Measurements from ENCODE around the gene TMED4. TPM values are rescaled to one million over a fixed set of nuclear protein-coding genes. Genes with fewer than 3 reads are reported as not detected.
A peak's percentile ranks its signal among the peaks of the same experiment; 100 is the strongest.

The TMED4 gene
- total RNA-seq (2021; fragmentation: NEBNext Ultra II Directional; extraction: Animal tissue kit (Norgen Biotek cat#: 25700)): 10 to 100 TPM; 73.7 to 89.7 (median 80.7) TPM
- long read RNA-seq, transcript TMED4-205 (4 exons, 1,755 nt): minor isoform, 27 of 188 reads
- long read RNA-seq, transcript TMED4-203 (5 exons, 2,322 nt): major isoform, 95 of 188 reads
- long read RNA-seq, partial matches to known transcripts: 4 of 188 reads
- long read RNA-seq, other reads (novel, unspliced or antisense): 61 of 188 reads

- Mint-ChIP-seq H3K4me1 (ENCODE audit: low read depth) (peaks cover 21% of the 10 kb centered on the region), H3K27ac (peak within 1 kb of the TSS; percentile 95), H3K4me3 (peak within 1 kb of the TSS; percentile 91), H3K36me3 (ENCODE audit: low read depth) (peaks cover 19% of the 10 kb centered on the region), H3K9me3 (no peaks in the 10 kb centered on the region), H3K27me3 (ENCODE audit: insufficient read depth) (no peaks in the 10 kb centered on the region)
- no peak for TF ChIP-seq CTCF (IDR thresholded peaks at IDR 0.05)
- DNase-seq: peak; percentile 97
Measured at GRCh38 chr7:44581879-44582603, at the start of gene TMED4. TMED4 (minus strand) TSS chr7:44582231; CDS start chr7:44582206, 25 bp downstream.

DNA sequence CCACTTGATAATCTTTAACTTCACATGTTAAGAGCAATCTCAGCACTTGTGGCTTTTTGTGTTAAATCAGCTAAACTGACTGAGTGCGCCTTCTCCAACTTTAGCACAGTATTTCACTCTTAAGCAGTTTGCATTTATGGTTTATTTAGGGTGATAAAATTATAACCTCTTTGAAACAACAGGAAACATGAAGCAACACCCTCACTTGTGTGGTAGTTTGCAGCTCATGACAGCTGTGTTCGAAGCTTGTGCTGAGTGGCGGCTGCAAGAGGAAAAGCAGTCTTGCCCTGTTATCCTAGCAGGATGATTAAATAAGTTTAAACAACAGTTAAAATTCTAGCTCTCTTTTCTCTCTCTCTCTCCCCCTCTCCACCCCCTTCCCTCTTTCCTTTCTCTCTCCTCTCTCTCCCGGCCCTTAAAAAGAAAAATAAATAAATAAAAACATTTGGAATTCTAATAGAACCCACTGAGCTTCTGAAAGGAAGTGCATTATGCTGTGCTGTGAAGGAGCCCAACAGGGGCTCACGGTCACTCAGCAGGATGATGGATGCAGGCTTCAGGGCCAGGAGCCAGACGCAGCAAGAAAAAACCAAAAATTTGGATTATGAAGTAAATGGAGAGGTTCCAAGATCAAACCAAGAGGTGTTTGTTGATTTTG lies 49.6 kb upstream of the TMED4 start:
- H3K27ac Mint-ChIP-seq: no peak overlapping the region; the same call in 1 of the 2 replicates
- H3K4me1 Mint-ChIP-seq (ENCODE audit: low read depth): peaks cover 42% of the 10 kb centered on the region
- no peak for DNase-seq
- no peak overlapping the region for H3K4me3 Mint-ChIP-seq
- H3K9me3 Mint-ChIP-seq: no peaks in the 10 kb centered on the region
- peaks cover 11% of the 10 kb centered on the region; the same call in 1 of the 2 replicates for H3K36me3 Mint-ChIP-seq (ENCODE audit: low read depth)
- no peak for TF ChIP-seq CTCF (IDR thresholded peaks at IDR 0.05)
- peaks cover 2% of the 10 kb centered on the region; the same call in 1 of the 2 replicates for H3K27me3 Mint-ChIP-seq (ENCODE audit: insufficient read depth)

DNA sequence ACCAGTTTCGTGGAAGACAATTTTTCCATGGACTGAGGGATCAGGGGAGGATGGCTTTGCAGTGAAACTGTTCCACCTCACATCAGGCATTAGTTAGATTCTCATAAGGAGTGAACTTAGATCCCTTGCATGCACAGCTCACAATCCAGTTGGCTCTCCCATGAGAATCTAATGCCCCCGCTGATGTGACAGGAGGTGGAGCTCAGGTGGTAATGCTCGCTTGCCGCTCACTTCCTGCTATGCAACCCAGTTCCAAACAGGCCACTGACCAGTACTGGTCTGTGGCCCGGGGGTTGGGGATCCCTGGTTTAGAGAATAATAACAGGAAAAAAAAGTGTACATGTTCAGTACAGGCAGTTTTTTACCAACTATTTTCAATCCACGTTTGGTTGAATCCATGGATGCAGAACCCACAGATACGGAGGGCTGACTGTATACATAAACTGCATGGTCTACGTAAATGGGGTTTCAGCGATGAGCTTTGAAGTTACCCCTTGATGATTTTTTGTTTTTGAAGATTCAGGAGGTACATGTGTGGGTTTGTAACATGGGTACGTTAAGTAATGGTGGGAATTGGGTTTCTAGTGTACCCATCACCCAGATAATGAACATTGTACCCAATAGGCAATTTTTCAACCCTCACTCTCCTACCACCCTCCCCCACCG lies 48.9 kb upstream of the TMED4 start:
- no peak overlapping the region for H3K27ac Mint-ChIP-seq
- no peak overlapping the region for H3K4me3 Mint-ChIP-seq
- H3K9me3 Mint-ChIP-seq: no peaks in the 10 kb centered on the region
- TF ChIP-seq CTCF (IDR thresholded peaks at IDR 0.05): no peak
- peaks cover 2% of the 10 kb centered on the region; the same call in 1 of the 2 replicates for H3K27me3 Mint-ChIP-seq (ENCODE audit: insufficient read depth)
- H3K36me3 Mint-ChIP-seq (ENCODE audit: low read depth): peaks cover 11% of the 10 kb centered on the region; the same call in 1 of the 2 replicates
- DNase-seq: no peak
- peaks cover 42% of the 10 kb centered on the region for H3K4me1 Mint-ChIP-seq (ENCODE audit: low read depth)

DNA sequence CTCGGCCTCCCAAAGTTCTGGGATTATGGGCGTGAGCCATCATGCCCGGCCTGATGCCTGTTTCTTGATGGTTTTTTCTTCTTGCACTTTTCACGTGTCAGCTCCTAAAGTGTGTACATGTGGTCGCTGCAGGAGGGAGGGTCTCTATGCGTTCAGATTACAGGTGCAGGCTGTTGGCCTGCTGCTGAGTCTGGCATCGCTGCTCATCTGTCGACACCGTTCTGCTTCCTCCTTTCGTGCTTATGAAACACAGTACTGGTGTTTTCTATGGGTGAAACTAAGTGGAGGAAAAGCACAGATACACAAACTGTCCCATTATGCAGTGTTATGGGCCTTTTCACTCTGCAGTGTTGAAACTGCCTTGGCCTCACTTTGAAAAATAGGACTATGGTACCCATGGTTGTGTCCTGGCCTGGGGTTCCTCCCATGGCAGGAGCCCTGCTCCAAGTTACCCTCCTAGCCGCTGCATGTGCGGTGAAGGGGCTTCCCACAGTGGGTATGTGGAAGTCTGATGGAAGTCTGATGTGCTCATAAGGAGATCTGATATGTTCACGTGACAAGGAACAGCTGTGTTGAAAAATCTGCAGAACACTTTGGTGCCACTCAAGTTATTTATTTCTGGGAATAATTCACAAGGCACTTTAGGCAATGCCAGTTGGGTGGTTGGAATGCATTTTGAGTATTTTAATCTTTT lies 47.9 kb upstream of the TMED4 start:
- no peak overlapping the region for H3K4me3 Mint-ChIP-seq
- H3K36me3 Mint-ChIP-seq (ENCODE audit: low read depth): peaks cover 11% of the 10 kb centered on the region; the same call in 1 of the 2 replicates
- no peaks in the 10 kb centered on the region for H3K9me3 Mint-ChIP-seq
- H3K27me3 Mint-ChIP-seq (ENCODE audit: insufficient read depth): peaks cover 2% of the 10 kb centered on the region; the same call in 1 of the 2 replicates
- no peak for DNase-seq
- no peak for TF ChIP-seq CTCF (IDR thresholded peaks at IDR 0.05)
- H3K27ac Mint-ChIP-seq: no peak overlapping the region
- H3K4me1 Mint-ChIP-seq (ENCODE audit: low read depth): peaks cover 41% of the 10 kb centered on the region

DNA sequence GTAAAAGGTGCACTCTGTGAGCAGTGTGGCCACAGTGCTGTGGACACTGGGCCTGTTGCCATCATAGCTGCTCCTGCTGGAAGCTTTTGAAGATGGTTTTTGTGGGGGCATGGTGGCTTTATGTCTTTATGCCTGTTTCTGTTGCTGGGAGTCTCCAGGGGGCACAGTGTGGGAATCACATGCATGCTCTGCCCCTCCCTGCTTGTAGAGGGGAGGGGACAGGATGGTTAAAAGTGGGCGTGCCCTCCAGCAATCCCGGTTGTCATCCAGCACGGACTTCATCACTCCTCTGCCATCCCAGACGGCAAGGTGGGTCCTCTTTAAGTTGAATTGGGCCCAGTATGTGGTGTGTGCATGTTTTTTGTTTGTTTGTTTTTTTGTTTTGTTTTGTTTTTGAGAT lies 44.6 kb upstream of the TMED4 start:
- Mint-ChIP-seq H3K9me3 (no peaks in the 10 kb centered on the region), H3K4me3 (no peak overlapping the region), H3K4me1 (ENCODE audit: low read depth) (peaks cover 25% of the 10 kb centered on the region), H3K36me3 (ENCODE audit: low read depth) (peaks cover 9% of the 10 kb centered on the region), H3K27me3 (ENCODE audit: insufficient read depth) (peaks cover 2% of the 10 kb centered on the region; the same call in 1 of the 2 replicates), H3K27ac (no peak overlapping the region)
- no peak for TF ChIP-seq CTCF (IDR thresholded peaks at IDR 0.05)
- DNase-seq: no peak
